Neural cell (in vitro differentiated cells): ENCODE measurements around the gene PSMG1.
"Not testable (repeated sequence)": the region's sequence is repeated elsewhere in the genome, so short reads cannot be mapped to it uniquely, and the experiment has no call there.

Experiments
- CTCF ChIP-seq: fragments of 450-650 bp; IDR thresholded peaks from 2 replicates; pipeline ENCODE4 v1.5.1; 2014; ENCODE audit warnings: antibody characterized with exemption, mild to moderate bottlenecking, moderate library complexity; ENCODE audit not compliant: poor library complexity, severe bottlenecking
- EZH2 ChIP-seq: fragments of 200-600, 300-800 bp; shearing (Covaris generic), sonication (generic); IDR thresholded peaks from 2 replicates; pipeline ENCODE4 v1.6.1; 2014; ENCODE audit warnings: antibody characterized with exemption, low read length, borderline replicate concordance, mild to moderate bottlenecking; ENCODE audit not compliant: insufficient read depth, poor library complexity, severe bottlenecking
- MXI1 ChIP-seq: fragments of 450-650 bp; conservative IDR thresholded peaks from 2 replicates; pipeline ENCODE4 v1.6.1; 2014; ENCODE audit warnings: antibody characterized with exemption, mild to moderate bottlenecking; ENCODE audit not compliant: poor library complexity, severe bottlenecking
- POLR2AphosphoS5 ChIP-seq: IDR thresholded peaks from 2 replicates; pipeline ENCODE4 v1.6.1; 2012
- RAD21 ChIP-seq: fragments of 450-650 bp; conservative IDR thresholded peaks from 2 replicates; pipeline ENCODE4 v1.6.1; 2014; ENCODE audit warnings: antibody characterized with exemption, mild to moderate bottlenecking, moderate library complexity
- REST ChIP-seq: IDR thresholded peaks from 2 replicates; pipeline ENCODE4 v1.6.1; 2012; ENCODE audit warnings: borderline replicate concordance
- SMC3 ChIP-seq: fragments of 450-650 bp; conservative IDR thresholded peaks from 2 replicates; pipeline ENCODE4 v1.6.1; 2014; ENCODE audit warnings: antibody characterized with exemption, mild to moderate bottlenecking, moderate library complexity; ENCODE audit not compliant: poor library complexity

GRCh38 chr21:39157241-39157640 lies 26.0 kb downstream of the PSMG1 start:
- TF ChIP-seq MXI1, EZH2, CTCF, POLR2AphosphoS5, REST, SMC3, RAD21: not testable (repeated sequence)
